HG03354 (cell line): ENCODE measurements around the gene LILRB5.

Experiments
- ATAC-seq: cut with Tn5 transposase; IDR thresholded peaks from one replicate; pipeline ENCODE4 v1.9.1; 2021; ENCODE audit warnings: mild to moderate bottlenecking; ENCODE audit not compliant: unreplicated experiment, poor library complexity, severe bottlenecking

LILRB5 gene

GRCh38 chr19:54201172-54201701, 55.8 kb downstream of the LILRB5 start:
- no peak for ATAC-seq
